Measurements from ENCODE around the gene AOPEP. TPM values are rescaled to one million over a fixed set of nuclear protein-coding genes. Genes with fewer than 3 reads are reported as not detected.

Gene AOPEP
- total and polyA plus RNA-seq, 2 of the 13 experiments (the other 11 are each of a cell fraction or from before 2014, with no cell fraction given) = 22.2 to 41.6 TPM

DNA sequence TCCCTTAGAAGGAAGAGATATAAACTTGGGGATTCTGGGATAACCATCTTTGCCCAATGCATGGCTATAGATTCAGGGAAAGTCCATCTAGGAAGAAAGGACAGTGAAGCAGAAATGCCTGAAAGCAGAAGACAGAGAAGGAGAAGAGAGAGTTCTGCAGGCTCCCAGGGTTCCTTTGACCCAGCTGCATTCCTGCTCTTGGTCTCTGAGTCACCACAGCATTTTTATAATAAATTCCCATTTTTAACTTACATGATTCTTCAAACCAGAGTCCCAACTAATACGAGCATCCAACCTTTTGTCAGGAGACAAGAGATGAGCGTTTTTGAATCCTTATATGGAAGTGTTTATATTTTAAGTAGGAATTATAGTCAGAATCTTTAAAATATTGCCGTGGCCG is 12.0 kb upstream of the AOPEP start:
- H3K36me3 ChIP-seq (replicated peaks in 1 of 2; ENCODE audit: control insufficient read depth in 1 of 2, insufficient read depth in 2 of 2, low read length in 2 of 2) = no peaks in the 10 kb centered on the region
- H2AFZ ChIP-seq (ENCODE audit: low read length) = no peak overlapping the region
- no peak for ATAC-seq
- ChIA-PET POLR2A (no interaction called here), CTCF (ENCODE audit: low intra/inter-chr PET ratio, low total read pairs) (no interaction called here)
- in situ Hi-C loops (cut with HindIII; ENCODE audit: extremely low pct_ligation_motif_present, low pct_unique_long_range_greater_than_20kb) (no loop called here), intact Hi-C loops (cut with micrococcal nuclease; ENCODE audit: unreplicated experiment) (no loop called here)
- no peak for TF ChIP-seq CAMTA2 (CRISPR knock-in tag; IDR thresholded peaks at IDR 0.05; ENCODE audit: borderline replicate concordance)
- no peak for TF ChIP-seq SOX6 (IDR thresholded peaks at IDR 0.05)
- TF ChIP-seq SOX6 (CRISPR knock-in tag; IDR thresholded peaks at IDR 0.05) = no peak
- no peak for TF ChIP-seq ZNF550 (CRISPR knock-in tag; IDR thresholded peaks at IDR 0.05; ENCODE audit: borderline replicate concordance)
- no peak for TF ChIP-seq TCF12 (IDR thresholded peaks at IDR 0.05)
- TF ChIP-seq TCF12 (CRISPR knock-in tag; IDR thresholded peaks at IDR 0.05) = no peak
- no peak for TF ChIP-seq ZNF546 (CRISPR knock-in tag; conservative IDR thresholded peaks at IDR 0.05)
- no peak for TF ChIP-seq ZKSCAN1 (IDR thresholded peaks at IDR 0.05; ENCODE audit: low read length)
- no peak for TF ChIP-seq CHD2 (IDR thresholded peaks at IDR 0.05; ENCODE audit: low read depth, low read length)
- no peaks in the 10 kb centered on the region for H3K27me3 ChIP-seq (ENCODE audit: control insufficient read depth in 1 of 2, insufficient read depth in 2 of 2, low read length in 2 of 2)
- H3K9ac ChIP-seq (ENCODE audit: insufficient read depth, low read depth, low read length) = no peak overlapping the region
- H3K4me3 ChIP-seq (replicated peaks in 1 of 3; ENCODE audit: insufficient read depth in 1 of 3, low read depth in 2 of 3, low read length in 3 of 3) = no peak overlapping the region
- no peaks in the 10 kb centered on the region for H3K79me2 ChIP-seq (ENCODE audit: insufficient read depth, low read length)
- H3K4me1 ChIP-seq (ENCODE audit: insufficient read depth, low read length) = peaks cover 6% of the 10 kb centered on the region; the same call in 1 of the 2 replicates
- H3K27ac ChIP-seq (ENCODE audit: extremely low read length, insufficient read depth, low read length) = no peak overlapping the region
- no peak for DNase-seq (ENCODE audit: low spot score)
- no peaks in the 10 kb centered on the region for H3K9me3 ChIP-seq (ENCODE audit: low read length)
- 43% methylated on average over 4 of the region's 4 CpGs for WGBS (ENCODE audit: low lambda C conversion rate)
- H3K4me2 ChIP-seq (ENCODE audit: low read depth, low read length) = no peak overlapping the region
- BruUV-seq (replicated peaks) = no TSS peak
- no peak for FAIRE-seq
- H4K20me1 ChIP-seq (ENCODE audit: insufficient read depth, low read length) = no peaks in the 10 kb centered on the region

DNA sequence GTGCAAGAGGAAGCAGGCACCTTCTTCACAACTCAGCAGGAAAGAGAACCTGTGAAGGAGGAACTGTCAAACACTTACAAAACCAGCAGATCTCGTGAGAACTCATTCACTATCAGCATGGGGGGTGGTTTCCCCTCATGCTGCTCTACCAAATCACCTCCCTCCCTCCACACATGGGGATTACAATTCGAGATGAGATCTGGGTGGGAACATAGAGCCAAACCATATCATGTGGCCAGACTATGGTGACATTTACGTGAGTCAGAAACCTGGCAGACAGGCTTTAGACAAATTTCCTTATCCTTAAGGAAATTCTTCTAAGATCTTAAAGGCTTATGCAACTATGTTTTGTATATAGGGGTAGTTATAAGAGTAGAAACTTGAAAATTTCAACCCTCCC is 8.7 kb upstream of the AOPEP start:
- Histone ChIP-seq H3K4me3 (replicated peaks in 1 of 3; ENCODE audit: insufficient read depth in 1 of 3, low read depth in 2 of 3, low read length in 3 of 3) (no peak overlapping the region), H3K4me2 (ENCODE audit: low read depth, low read length) (no peak overlapping the region), H3K9ac (ENCODE audit: insufficient read depth, low read depth, low read length) (no peak overlapping the region), H4K20me1 (ENCODE audit: insufficient read depth, low read length) (no peaks in the 10 kb centered on the region), H3K9me3 (ENCODE audit: low read length) (peaks cover 5% of the 10 kb centered on the region; the same call in 1 of the 2 replicates), H3K4me1 (ENCODE audit: insufficient read depth, low read length) (peaks cover 21% of the 10 kb centered on the region), H3K27ac (ENCODE audit: extremely low read length, insufficient read depth, low read length) (no peak overlapping the region), H3K27me3 (ENCODE audit: control insufficient read depth in 1 of 2, insufficient read depth in 2 of 2, low read length in 2 of 2) (no peaks in the 10 kb centered on the region), H3K79me2 (ENCODE audit: insufficient read depth, low read length) (no peaks in the 10 kb centered on the region), H2AFZ (ENCODE audit: low read length) (no peak overlapping the region), H3K36me3 (replicated peaks in 1 of 2; ENCODE audit: control insufficient read depth in 1 of 2, insufficient read depth in 2 of 2, low read length in 2 of 2) (no peaks in the 10 kb centered on the region)
- no peak for DNase-seq (ENCODE audit: low spot score)
- TF ChIP-seq ZNF615 (CRISPR knock-in tag; IDR thresholded peaks at IDR 0.05; ENCODE audit: borderline replicate concordance) (no peak), ZNF331 (CRISPR knock-in tag; IDR thresholded peaks at IDR 0.05) (no peak), SMAD9 (CRISPR knock-in tag; IDR thresholded peaks at IDR 0.05) (no peak), FOXC1 (CRISPR knock-in tag; IDR thresholded peaks at IDR 0.05; ENCODE audit: borderline replicate concordance) (no peak), ZSCAN20 (CRISPR knock-in tag; IDR thresholded peaks at IDR 0.05; ENCODE audit: borderline replicate concordance) (no peak), RFXAP (CRISPR knock-in tag; IDR thresholded peaks at IDR 0.05; ENCODE audit: borderline replicate concordance) (no peak), ZFYVE20 (CRISPR knock-in tag; IDR thresholded peaks at IDR 0.05; ENCODE audit: borderline replicate concordance, low read depth) (no peak), SMARCC2 (IDR thresholded peaks at IDR 0.05) (no peak)
- TF ChIP-seq, protein P1, sequence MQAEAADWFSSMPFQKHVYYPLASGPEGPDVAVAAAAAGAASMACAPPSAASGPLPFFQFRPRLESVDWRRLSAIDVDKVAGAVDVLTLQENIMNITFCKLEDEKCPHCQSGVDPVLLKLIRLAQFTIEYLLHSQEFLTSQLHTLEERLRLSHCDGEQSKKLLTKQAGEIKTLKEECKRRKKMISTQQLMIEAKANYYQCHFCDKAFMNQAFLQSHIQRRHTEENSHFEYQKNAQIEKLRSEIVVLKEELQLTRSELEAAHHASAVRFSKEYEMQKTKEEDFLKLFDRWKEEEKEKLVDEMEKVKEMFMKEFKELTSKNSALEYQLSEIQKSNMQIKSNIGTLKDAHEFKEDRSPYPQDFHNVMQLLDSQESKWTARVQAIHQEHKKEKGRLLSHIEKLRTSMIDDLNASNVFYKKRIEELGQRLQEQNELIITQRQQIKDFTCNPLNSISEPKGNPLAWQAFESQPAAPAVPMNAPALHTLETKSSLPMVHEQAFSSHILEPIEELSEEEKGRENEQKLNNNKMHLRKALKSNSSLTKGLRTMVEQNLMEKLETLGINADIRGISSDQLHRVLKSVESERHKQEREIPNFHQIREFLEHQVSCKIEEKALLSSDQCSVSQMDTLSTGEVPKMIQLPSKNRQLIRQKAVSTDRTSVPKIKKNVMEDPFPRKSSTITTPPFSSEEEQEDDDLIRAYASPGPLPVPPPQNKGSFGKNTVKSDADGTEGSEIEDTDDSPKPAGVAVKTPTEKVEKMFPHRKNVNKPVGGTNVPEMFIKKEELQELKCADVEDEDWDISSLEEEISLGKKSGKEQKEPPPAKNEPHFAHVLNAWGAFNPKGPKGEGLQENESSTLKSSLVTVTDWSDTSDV (CRISPR knock-in tag; IDR thresholded peaks at IDR 0.05) = no peak
- no peak for FAIRE-seq
- no peak for ATAC-seq
- ChIA-PET POLR2A (no interaction called here), CTCF (ENCODE audit: low intra/inter-chr PET ratio, low total read pairs) (no interaction called here)
- intact Hi-C loops (cut with micrococcal nuclease; ENCODE audit: unreplicated experiment) = no loop called here
- in situ Hi-C loops (cut with HindIII; ENCODE audit: extremely low pct_ligation_motif_present, low pct_unique_long_range_greater_than_20kb) = no loop called here
- BruUV-seq (replicated peaks) = no TSS peak
- WGBS (ENCODE audit: low lambda C conversion rate) = 34% methylated on average over 3 of the region's 3 CpGs
